Activated naive CD4-positive, alpha-beta T cell treated with anti-CD3 and anti-CD28 coated beads, Interleukin-2, amount 50 U/mL, for 72 hours (primary cell): Measurements from ENCODE around the gene SRD5A1. TPM values are rescaled to one million over a fixed set of nuclear protein-coding genes. Genes with fewer than 3 reads are reported as not detected.
A peak's percentile ranks its signal among the peaks of the same experiment; 100 is the strongest.
"Not testable (repeated sequence)": the region's sequence is repeated elsewhere in the genome, so short reads cannot be mapped to it uniquely, and the experiment has no call there.

Experiments used
- ATAC-seq, 2 donors: fragments of 150-1000 bp; cut with Tn5 transposase; 2 replicates each; pipeline ENCODE4 v1.10.0; 2021; ENCODE audit warnings: mild to moderate bottlenecking in 2 of 2, moderate library complexity in 2 of 2
- DNase-seq, 2 donors: peaks; one replicate each; pipeline ENCODE4 v3.0.0; 2021 to 2022; ENCODE audit warnings: low spot score in 2 of 2
- H3K27ac Mint-ChIP-seq, 2 donors: one replicate each; pipeline ENCODE4 v1.8.0; 2022; ENCODE audit warnings: mild to moderate bottlenecking in 2 of 2, mixed read lengths in 2 of 2
- H3K36me3 Mint-ChIP-seq, 2 donors: one replicate each; pipeline ENCODE4 v1.8.0; 2022; ENCODE audit warnings: mixed read lengths in 2 of 2
- H3K9me3 Mint-ChIP-seq, 2 donors: one replicate each; pipeline ENCODE4 v1.8.0; 2022; ENCODE audit warnings: mixed read lengths in 2 of 2
- total RNA-seq, 2 donors: library from RNA; stranded (reverse); gene quantifications; one replicate each; pipeline ENCODE4 v1.2.3, GENCODE V29; 2022

The SRD5A1 gene
- total RNA-seq, 2 donors from 2014 or later, result 7.3 to 8.4 TPM

GRCh38 chr5:6659941-6660684 lies 26.9 kb downstream of the SRD5A1 start:
- DNase-seq (no peak), ATAC-seq (peak; percentile 32 to 81)
- Mint-ChIP-seq H3K36me3 (peaks cover 23 to 28% of the 10 kb centered on the region in 2 donors), H3K9me3 (peaks cover 12 to 20% of the 10 kb centered on the region in 2 donors), H3K27ac (peak overlapping the region in 1 of 2 donors; percentile 57)

GRCh38 chr5:6660688-6661087 lies 27.4 kb downstream of the SRD5A1 start:
- H3K27ac Mint-ChIP-seq, result no peak overlapping the region
- H3K36me3 Mint-ChIP-seq, result peaks cover 17 to 22% of the 10 kb centered on the region in 2 donors
- H3K9me3 Mint-ChIP-seq, result peaks cover 8 to 15% of the 10 kb centered on the region in 2 donors
- no peak for DNase-seq
- no peak for ATAC-seq

GRCh38 chr5:6666762-6667161 lies 33.5 kb downstream of the SRD5A1 start:
- H3K9me3 Mint-ChIP-seq, result no peaks in the 10 kb centered on the region
- no peak for DNase-seq
- H3K27ac Mint-ChIP-seq, result no peak overlapping the region
- no peak for ATAC-seq
- peaks cover 11 to 22% of the 10 kb centered on the region in 2 donors for H3K36me3 Mint-ChIP-seq

- no peaks in the 10 kb centered on the region for H3K9me3 Mint-ChIP-seq
- no peak overlapping the region for H3K27ac Mint-ChIP-seq
- peaks cover 11 to 22% of the 10 kb centered on the region in 2 donors for H3K36me3 Mint-ChIP-seq
- ATAC-seq (no peak), DNase-seq (no peak)
Measured at GRCh38 chr5:6667648-6668047, 34.4 kb downstream of the SRD5A1 start.

- DNase-seq, ATAC-seq, H3K27ac Mint-ChIP-seq, H3K9me3 Mint-ChIP-seq: not testable (repeated sequence)
- peaks cover 20 to 22% of the 10 kb centered on the region in 2 donors for H3K36me3 Mint-ChIP-seq
Measured at GRCh38 chr5:6668717-6669116, 35.5 kb downstream of the SRD5A1 start.

- ATAC-seq, result no peak
- Mint-ChIP-seq H3K27ac (no peak overlapping the region), H3K36me3 (peaks cover 20 to 22% of the 10 kb centered on the region in 2 donors), H3K9me3 (peaks cover 4 to 7% of the 10 kb centered on the region in 2 donors)
- DNase-seq, result no peak
Measured at GRCh38 chr5:6673031-6673430, 39.8 kb downstream of the SRD5A1 start.

- H3K36me3 Mint-ChIP-seq, result peaks cover 20 to 22% of the 10 kb centered on the region in 2 donors
- ATAC-seq, result no peak
- H3K9me3 Mint-ChIP-seq, result peaks cover 4 to 7% of the 10 kb centered on the region in 2 donors
- H3K27ac Mint-ChIP-seq, result no peak overlapping the region
- no peak for DNase-seq
Measured at GRCh38 chr5:6673963-6674362, 40.7 kb downstream of the SRD5A1 start.

- Mint-ChIP-seq H3K27ac (no peak overlapping the region), H3K36me3 (peaks cover 19 to 20% of the 10 kb centered on the region in 2 donors), H3K9me3 (peaks cover 4 to 7% of the 10 kb centered on the region in 2 donors)
- DNase-seq (no peak), ATAC-seq (no peak)
Measured at GRCh38 chr5:6674421-6674820, 41.2 kb downstream of the SRD5A1 start.

- Mint-ChIP-seq H3K9me3 (peaks cover 4 to 7% of the 10 kb centered on the region in 2 donors), H3K27ac (no peak overlapping the region), H3K36me3 (peaks cover 14 to 20% of the 10 kb centered on the region in 2 donors)
- ATAC-seq (no peak), DNase-seq (no peak)
Measured at GRCh38 chr5:6674886-6675285, 41.6 kb downstream of the SRD5A1 start.

- ATAC-seq, result no peak
- H3K9me3 Mint-ChIP-seq, result peaks cover 4 to 7% of the 10 kb centered on the region in 2 donors
- peak overlapping the region; percentile 33 to 53 for H3K27ac Mint-ChIP-seq
- DNase-seq, result no peak
- peaks cover 5 to 19% of the 10 kb centered on the region in 2 donors for H3K36me3 Mint-ChIP-seq
Measured at GRCh38 chr5:6675784-6676491, 42.7 kb downstream of the SRD5A1 start.

- ATAC-seq, result no peak
- no peak for DNase-seq
- H3K27ac Mint-ChIP-seq, result no peak overlapping the region
- peaks cover 0 to 13% of the 10 kb centered on the region in 2 donors for H3K36me3 Mint-ChIP-seq
- H3K9me3 Mint-ChIP-seq, result peaks cover 4 to 10% of the 10 kb centered on the region in 2 donors
Measured at GRCh38 chr5:6676702-6677101, 43.5 kb downstream of the SRD5A1 start.

- ATAC-seq (no peak), DNase-seq (no peak)
- Mint-ChIP-seq H3K9me3 (peaks cover 4 to 5% of the 10 kb centered on the region in 2 donors), H3K36me3 (peaks cover 0 to 7% of the 10 kb centered on the region in 2 donors), H3K27ac (no peak overlapping the region)
Measured at GRCh38 chr5:6678385-6678784, 45.1 kb downstream of the SRD5A1 start.

- DNase-seq (no peak), ATAC-seq (no peak)
- no peak overlapping the region for H3K27ac Mint-ChIP-seq
- H3K36me3 Mint-ChIP-seq, result peaks cover 0 to 4% of the 10 kb centered on the region in 2 donors
- H3K9me3 Mint-ChIP-seq, result peaks cover 0 to 4% of the 10 kb centered on the region in 2 donors
Measured at GRCh38 chr5:6680922-6681321, 47.7 kb downstream of the SRD5A1 start.

GRCh38 chr5:6681682-6682081 lies 48.4 kb downstream of the SRD5A1 start:
- DNase-seq, result no peak
- Mint-ChIP-seq H3K27ac (no peak overlapping the region), H3K9me3 (peaks cover 0 to 4% of the 10 kb centered on the region in 2 donors), H3K36me3 (peaks cover 0 to 1% of the 10 kb centered on the region in 2 donors)
- ATAC-seq, result no peak

GRCh38 chr5:6682239-6682638 lies 49.0 kb downstream of the SRD5A1 start:
- Mint-ChIP-seq H3K36me3 (no peaks in the 10 kb centered on the region), H3K27ac (no peak overlapping the region), H3K9me3 (peaks cover 0 to 4% of the 10 kb centered on the region in 2 donors)
- no peak for DNase-seq
- ATAC-seq, result no peak

GRCh38 chr5:6683241-6683640 lies 50.0 kb downstream of the SRD5A1 start:
- Mint-ChIP-seq H3K27ac (no peak overlapping the region), H3K36me3 (no peaks in the 10 kb centered on the region), H3K9me3 (peaks cover 0 to 4% of the 10 kb centered on the region in 2 donors)
- ATAC-seq, result no peak
- no peak for DNase-seq

GRCh38 chr5:6684075-6684474 lies 50.8 kb downstream of the SRD5A1 start:
- no peaks in the 10 kb centered on the region for H3K36me3 Mint-ChIP-seq
- ATAC-seq, result no peak

More at GRCh38 chr5:6684075-6684474, 50.8 kb downstream of the SRD5A1 start:
- no peak for DNase-seq
- H3K9me3 Mint-ChIP-seq, result peaks cover 0 to 4% of the 10 kb centered on the region in 2 donors
- no peak overlapping the region for H3K27ac Mint-ChIP-seq
